Keratinocyte (primary cell): ENCODE data around the gene DMD.

Source experiments
- EZH2 ChIP-seq: IDR thresholded peaks from one replicate; pipeline ENCODE4 v1.6.1; 2012; ENCODE audit warnings: inconsistent platforms, mild to moderate bottlenecking, low read length, moderate library complexity
- TF ChIP-seq, protein P1 (sequence below), 3 experiments: IDR thresholded peaks in 1 of 3; conservative IDR thresholded peaks in 1 of 3; optimal IDR thresholded peaks in 1 of 3; 2 replicates in 2 of 3; 3 replicates in 1 of 3; pipeline versions ENCODE3 to v1.5.1; 2011; ENCODE audit warnings: low read length in 3 of 3, mild to moderate bottlenecking in 3 of 3, moderate library complexity in 2 of 3, control low read depth in 1 of 3, inconsistent platforms in 1 of 3; ENCODE audit not compliant: insufficient read depth in 2 of 3; ENCODE audit errors: extremely low read depth in 1 of 3

DNA sequence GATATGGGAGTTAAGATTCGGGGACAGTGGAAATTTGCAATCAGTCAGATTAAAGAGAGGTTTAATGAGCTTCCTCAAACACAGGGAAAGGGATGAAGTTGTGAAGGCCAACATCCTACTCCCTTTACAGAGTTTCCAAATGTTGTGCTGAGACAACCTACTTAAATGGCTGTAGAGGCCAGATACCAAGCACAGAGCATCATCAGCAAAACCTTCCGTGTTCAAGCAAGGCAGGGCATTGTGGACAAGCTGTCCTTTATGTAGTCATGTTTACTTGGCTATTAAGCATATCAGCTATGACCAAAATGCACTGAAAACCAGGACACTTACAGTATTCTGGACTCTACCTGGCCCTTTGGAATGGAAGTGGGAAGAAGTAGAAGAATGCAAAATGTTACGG is 197.3 kb downstream of the DMD start:
- TF ChIP-seq, protein P1, sequence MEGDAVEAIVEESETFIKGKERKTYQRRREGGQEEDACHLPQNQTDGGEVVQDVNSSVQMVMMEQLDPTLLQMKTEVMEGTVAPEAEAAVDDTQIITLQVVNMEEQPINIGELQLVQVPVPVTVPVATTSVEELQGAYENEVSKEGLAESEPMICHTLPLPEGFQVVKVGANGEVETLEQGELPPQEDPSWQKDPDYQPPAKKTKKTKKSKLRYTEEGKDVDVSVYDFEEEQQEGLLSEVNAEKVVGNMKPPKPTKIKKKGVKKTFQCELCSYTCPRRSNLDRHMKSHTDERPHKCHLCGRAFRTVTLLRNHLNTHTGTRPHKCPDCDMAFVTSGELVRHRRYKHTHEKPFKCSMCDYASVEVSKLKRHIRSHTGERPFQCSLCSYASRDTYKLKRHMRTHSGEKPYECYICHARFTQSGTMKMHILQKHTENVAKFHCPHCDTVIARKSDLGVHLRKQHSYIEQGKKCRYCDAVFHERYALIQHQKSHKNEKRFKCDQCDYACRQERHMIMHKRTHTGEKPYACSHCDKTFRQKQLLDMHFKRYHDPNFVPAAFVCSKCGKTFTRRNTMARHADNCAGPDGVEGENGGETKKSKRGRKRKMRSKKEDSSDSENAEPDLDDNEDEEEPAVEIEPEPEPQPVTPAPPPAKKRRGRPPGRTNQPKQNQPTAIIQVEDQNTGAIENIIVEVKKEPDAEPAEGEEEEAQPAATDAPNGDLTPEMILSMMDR (optimal IDR thresholded peaks at IDR 0.05 in 1 of 3, IDR thresholded peaks at IDR 0.05 in 1 of 3, conservative IDR thresholded peaks at IDR 0.05 in 1 of 3; ENCODE audit: extremely low read depth in 1 of 3, insufficient read depth in 2 of 3, low read length in 3 of 3): no peak
- no peak for TF ChIP-seq EZH2
